RWPE2 (cell line): ENCODE results near the gene PDILT.

Experiments
- ATAC-seq: fragments of 200-7000 bp; cut with Tn5 transposase; 3 replicates; pipeline ENCODE4 v1.9.1; 2021; ENCODE audit warnings: low read depth
- DNase-seq: peaks from one replicate; pipeline ENCODE4 v3.0.0-alpha.2; 2020; ENCODE audit warnings: low spot score
- H3K27ac ChIP-seq: fragments of 450-650 bp; 2 replicates; pipeline ENCODE4 v1.5.1; 2017; ENCODE audit warnings: mild to moderate bottlenecking; ENCODE audit not compliant: poor library complexity, severe bottlenecking
- H3K27me3 ChIP-seq: fragments of 250-450 bp; sonication (Bioruptor Pico); 2 replicates; pipeline ENCODE4 v1.5.1; 2021; ENCODE audit warnings: mild to moderate bottlenecking, moderate library complexity; ENCODE audit not compliant: insufficient read depth, poor library complexity, severe bottlenecking
- H3K36me3 ChIP-seq: fragments of 250-450 bp; sonication (Bioruptor Pico); 2 replicates; pipeline ENCODE4 v1.5.1; 2020; ENCODE audit warnings: low read depth, mild to moderate bottlenecking, moderate library complexity
- H3K4me1 ChIP-seq: fragments of 250-450 bp; sonication (Bioruptor Pico); 2 replicates; pipeline ENCODE4 v1.5.1; 2021; ENCODE audit warnings: mild to moderate bottlenecking, moderate library complexity; ENCODE audit not compliant: insufficient read depth, poor library complexity, severe bottlenecking
- H3K4me3 ChIP-seq: fragments of 250-450 bp; sonication (Bioruptor Pico); 2 replicates; pipeline ENCODE4 v1.5.1; 2021; ENCODE audit warnings: mild to moderate bottlenecking, moderate library complexity; ENCODE audit not compliant: severe bottlenecking
- H3K9me3 ChIP-seq: fragments of 250-450 bp; sonication (Bioruptor Pico); 2 replicates; pipeline ENCODE4 v1.5.1; 2021; ENCODE audit warnings: mild to moderate bottlenecking, moderate library complexity; ENCODE audit not compliant: severe bottlenecking
- CTCF ChIP-seq: fragments of 450-650 bp; IDR thresholded peaks from one replicate; pipeline ENCODE4 v1.5.1; 2017; ENCODE audit warnings: mild to moderate bottlenecking, moderate library complexity; ENCODE audit not compliant: poor library complexity, severe bottlenecking

PDILT gene

GRCh38 chr16:20339744-20340143 is 64.8 kb downstream of the PDILT start:
- Histone ChIP-seq H3K27ac (no peak overlapping the region), H3K4me3 (no peak overlapping the region), H3K36me3 (no peaks in the 10 kb centered on the region), H3K27me3 (peaks cover 4% of the 10 kb centered on the region), H3K9me3 (no peaks in the 10 kb centered on the region), H3K4me1 (no peaks in the 10 kb centered on the region)
- DNase-seq: no peak
- ATAC-seq: no peak
- no peak for TF ChIP-seq CTCF

- ATAC-seq: no peak
- no peak for DNase-seq
- Histone ChIP-seq H3K9me3 (no peaks in the 10 kb centered on the region), H3K4me1 (no peaks in the 10 kb centered on the region), H3K27me3 (peaks cover 4% of the 10 kb centered on the region), H3K36me3 (no peaks in the 10 kb centered on the region), H3K4me3 (no peak overlapping the region), H3K27ac (no peak overlapping the region)
- no peak for TF ChIP-seq CTCF
Observed at GRCh38 chr16:20336955-20337354, 67.6 kb downstream of the PDILT start.

- no peak overlapping the region for H3K27ac ChIP-seq
- TF ChIP-seq CTCF: no peak
Observed at GRCh38 chr16:20334396-20334795, 70.1 kb downstream of the PDILT start.

GRCh38 chr16:20333120-20333519 is 71.4 kb downstream of the PDILT start:
- no peak for ATAC-seq
- Histone ChIP-seq H3K4me1 (no peaks in the 10 kb centered on the region), H3K27me3 (peaks cover 4% of the 10 kb centered on the region), H3K9me3 (no peaks in the 10 kb centered on the region), H3K36me3 (no peaks in the 10 kb centered on the region), H3K4me3 (no peak overlapping the region), H3K27ac (no peak overlapping the region)
- TF ChIP-seq CTCF: no peak
- no peak for DNase-seq

More at GRCh38 chr16:20334396-20334795, 70.1 kb downstream of the PDILT start:
- ATAC-seq: no peak
- Histone ChIP-seq H3K27me3 (peaks cover 4% of the 10 kb centered on the region), H3K9me3 (no peaks in the 10 kb centered on the region), H3K36me3 (no peaks in the 10 kb centered on the region), H3K4me1 (no peaks in the 10 kb centered on the region), H3K4me3 (no peak overlapping the region)
- DNase-seq: no peak

GRCh38 chr16:20332411-20332810 is 72.1 kb downstream of the PDILT start:
- Histone ChIP-seq H3K27me3 (peaks cover 4% of the 10 kb centered on the region), H3K9me3 (no peaks in the 10 kb centered on the region), H3K4me1 (no peaks in the 10 kb centered on the region), H3K27ac (no peak overlapping the region), H3K4me3 (no peak overlapping the region), H3K36me3 (no peaks in the 10 kb centered on the region)
- DNase-seq (no peak), ATAC-seq (no peak)
- no peak for TF ChIP-seq CTCF
